GM19324 (cell line): Measurements from ENCODE around the gene BLID.

Experiments
- ATAC-seq: cut with Tn5 transposase; IDR thresholded peaks from one replicate; pipeline ENCODE4 v1.9.1; 2021; ENCODE audit warnings: mild to moderate bottlenecking, moderate library complexity; ENCODE audit not compliant: unreplicated experiment, low FRiP score

The BLID gene, protein sequence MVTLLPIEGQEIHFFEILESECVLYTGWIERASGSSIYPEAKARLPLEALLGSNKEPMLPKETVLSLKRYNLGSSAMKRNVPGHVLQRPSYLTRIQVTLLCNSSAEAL

GRCh38 chr11:122115524-122116379, at the start of gene BLID:
Gene BLID (minus strand): TSS chr11:122116215. CDS start chr11:122115922, 293 bp downstream.
- no peak for ATAC-seq

DNA sequence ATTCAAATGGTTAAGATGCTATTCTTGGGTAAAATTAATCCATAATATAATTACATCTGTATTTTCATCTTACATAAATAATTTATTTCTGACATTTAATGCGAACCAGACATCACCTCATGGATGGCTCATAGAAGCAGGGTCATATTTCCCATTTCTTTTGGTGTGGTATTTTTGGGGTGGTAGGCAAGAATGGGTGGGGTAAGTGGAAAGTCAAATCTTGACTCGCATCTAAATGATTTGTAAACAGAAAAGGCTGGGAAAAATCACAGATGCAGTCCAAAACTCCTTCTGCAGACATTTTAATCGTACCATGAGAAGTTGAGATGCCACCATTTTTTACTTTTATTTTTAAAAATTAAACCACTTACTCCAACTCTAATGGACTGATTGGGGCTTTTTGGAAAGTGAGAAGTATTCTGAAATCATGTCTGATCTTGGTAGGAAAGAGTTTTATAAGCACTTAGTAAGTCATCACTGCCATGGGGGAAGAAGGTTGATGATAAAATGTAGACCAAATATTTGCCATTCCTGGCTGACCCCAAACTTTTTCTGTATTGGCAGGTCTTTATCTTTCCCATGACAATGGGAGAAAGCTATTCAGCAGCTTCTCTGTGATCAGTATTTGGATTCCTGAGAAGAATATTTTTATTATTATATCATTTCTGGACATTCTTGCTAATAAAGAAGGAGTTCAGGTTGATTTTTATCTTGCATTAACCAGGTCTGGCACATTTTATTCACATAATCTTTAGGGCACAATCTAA, 47.2 kb upstream of the BLID start:
- ATAC-seq, result no peak

DNA sequence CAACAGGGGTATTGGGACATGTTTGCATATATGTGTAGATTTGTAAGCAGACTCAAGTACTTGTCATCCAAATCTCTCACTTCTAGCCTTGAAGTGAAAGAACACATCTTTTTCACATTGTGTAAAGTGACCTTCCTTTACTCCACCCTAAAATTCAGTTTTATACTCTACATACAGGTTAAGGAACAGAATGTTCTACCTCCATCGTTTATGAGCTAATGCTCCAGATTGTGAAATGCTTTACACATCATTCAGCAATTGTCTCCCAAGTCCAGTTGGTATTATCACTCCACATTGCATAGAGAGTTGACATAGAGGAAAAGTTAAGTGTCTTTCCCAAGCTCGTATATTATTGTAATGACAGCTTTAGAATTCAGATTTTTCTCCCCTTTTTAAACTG, 46.1 kb upstream of the BLID start:
- no peak for ATAC-seq

DNA sequence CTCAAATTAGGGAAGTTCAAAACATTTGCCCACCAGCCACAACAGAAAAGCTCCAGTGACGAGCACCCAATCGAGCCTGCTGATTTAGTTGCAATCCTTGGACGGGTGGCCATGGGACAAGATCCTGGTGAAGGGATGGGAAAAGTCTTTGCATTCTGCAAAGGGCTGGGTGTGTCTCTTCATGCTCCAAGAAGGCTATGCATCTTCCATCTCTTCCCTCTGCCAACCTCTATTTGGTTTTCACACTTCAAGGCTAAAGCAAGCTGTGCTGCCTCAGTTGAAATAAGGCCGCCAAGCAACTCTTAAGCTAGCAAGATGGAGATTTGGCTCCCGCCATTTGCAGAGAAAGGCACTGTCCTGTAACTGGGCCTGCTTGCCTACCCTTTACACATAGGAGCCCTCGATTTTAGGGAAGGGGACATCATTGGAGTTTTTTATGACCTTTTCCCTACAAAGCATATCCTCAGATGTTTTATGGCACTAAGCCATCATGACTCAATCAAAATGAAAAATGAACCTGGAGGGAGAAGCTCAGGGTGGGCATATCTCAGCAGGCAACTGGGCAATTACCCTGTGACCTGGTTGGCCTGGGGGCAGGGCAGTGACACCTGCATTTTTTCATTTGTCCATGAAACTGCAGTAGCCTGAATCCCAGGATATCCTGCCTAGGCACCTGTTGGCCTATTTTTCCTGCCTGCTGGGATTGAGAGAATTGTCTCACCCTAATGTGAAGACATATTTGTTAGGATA, 45.0 kb upstream of the BLID start:
- ATAC-seq, result no peak

GRCh38 chr11:122159861-122160260, 43.8 kb upstream of the BLID start:
- no peak for ATAC-seq

DNA sequence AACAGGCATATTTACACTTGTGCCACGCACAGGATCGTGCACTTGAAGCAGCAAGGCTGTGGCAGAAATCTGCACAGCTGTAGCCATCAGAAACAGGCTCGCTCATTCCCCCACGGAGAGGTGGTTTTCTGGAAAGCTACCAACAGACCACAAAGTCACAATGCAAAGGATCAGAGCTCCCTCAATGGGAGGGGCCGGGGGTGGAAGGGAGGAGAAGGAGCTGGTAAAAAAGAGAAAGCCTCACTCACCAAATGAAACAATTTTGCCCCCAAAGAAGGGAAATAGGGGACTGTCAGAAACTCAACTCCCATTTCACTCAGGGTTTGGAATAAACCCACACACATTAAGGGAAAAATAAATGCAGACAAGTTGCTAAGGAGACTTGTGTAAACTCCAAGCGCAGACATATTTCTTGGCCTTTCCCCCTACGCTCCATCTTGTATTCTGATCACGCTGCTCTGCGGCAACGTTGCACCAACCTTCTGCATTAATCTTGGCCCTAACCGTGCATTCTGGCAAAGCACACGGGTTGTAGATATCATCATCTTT, 43.2 kb upstream of the BLID start:
- ATAC-seq, result no peak

GRCh38 chr11:122158171-122158570, 42.2 kb upstream of the BLID start:
- no peak for ATAC-seq

GRCh38 chr11:122157653-122158161, 41.7 kb upstream of the BLID start:
- no peak for ATAC-seq

GRCh38 chr11:122156940-122157382, 40.9 kb upstream of the BLID start:
- ATAC-seq, result no peak

DNA sequence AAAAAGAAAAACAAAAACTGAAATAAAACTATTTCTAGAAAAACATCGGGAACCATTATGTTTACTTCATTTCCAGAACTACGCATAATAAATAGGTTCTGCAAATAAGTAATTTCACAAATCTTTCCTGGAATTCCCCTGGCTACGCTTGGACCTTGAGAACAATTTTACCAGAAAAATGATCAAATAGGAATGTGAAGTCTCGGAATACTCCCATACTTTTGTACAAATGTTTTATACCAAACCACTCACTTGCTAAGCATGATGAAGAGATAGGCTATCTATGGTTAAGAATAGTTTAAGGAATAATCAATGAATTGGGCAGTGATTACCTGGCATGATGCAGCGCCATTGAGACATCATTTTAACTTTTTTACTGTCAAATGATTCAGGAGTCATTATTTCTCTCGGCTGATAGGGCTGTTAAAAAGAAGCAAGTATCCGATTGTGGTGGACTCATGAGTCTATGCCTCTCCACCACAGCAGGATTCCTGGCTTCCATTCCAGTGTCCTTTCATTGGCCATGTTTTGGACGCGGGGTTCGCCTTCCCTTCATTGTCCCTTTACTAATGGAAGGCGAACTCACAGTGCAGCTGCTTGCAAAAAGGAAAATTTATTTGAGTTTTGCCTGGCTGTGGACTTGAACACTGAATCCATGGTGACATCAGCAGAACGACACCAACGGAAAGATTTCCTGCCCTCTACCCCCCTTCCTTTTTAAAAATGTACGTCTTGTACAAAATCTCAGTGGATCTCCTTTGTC, 39.9 kb upstream of the BLID start:
- ATAC-seq, result no peak

DNA sequence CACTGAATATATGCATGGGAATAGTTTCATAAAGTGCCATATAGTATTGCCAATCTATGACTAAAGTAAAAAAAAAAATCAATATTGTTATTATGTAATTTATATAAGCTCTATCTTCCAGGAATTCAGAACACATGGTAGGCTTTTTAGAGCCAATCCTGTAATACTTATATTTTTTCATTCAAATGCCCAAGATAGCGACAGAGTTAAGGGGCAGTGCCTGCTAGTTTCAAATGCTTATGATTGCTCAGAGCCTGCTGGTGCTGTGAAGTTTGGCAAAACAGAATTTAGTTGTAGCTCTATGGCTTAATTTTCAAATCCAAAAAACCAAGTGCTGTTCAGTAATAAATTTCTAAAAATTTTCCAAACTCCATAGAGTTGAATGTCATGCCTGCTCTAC, 39.0 kb upstream of the BLID start:
- no peak for ATAC-seq

- no peak for ATAC-seq
These were observed 38.2 kb upstream of the BLID start for GRCh38 chr11:122154227-122154626.

DNA sequence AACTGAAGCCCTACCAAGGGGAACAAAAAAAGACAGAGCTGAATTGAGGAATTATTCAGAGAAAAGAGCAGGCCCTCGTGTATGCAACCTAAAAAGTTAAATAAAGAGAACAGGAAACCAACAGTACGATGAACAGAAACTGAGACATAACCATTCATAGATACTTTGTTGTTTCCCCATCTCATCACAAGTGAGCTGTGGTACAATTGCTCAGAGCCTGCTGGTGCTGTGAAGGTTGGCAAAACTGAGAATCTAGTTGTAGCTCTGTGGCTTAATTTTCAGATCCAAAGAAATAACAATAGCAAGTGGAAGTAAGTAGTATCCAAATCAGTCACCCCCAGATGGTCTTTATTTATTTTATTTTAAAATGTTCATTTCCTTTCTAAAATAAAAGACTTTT, 37.7 kb upstream of the BLID start:
- ATAC-seq, result no peak

DNA sequence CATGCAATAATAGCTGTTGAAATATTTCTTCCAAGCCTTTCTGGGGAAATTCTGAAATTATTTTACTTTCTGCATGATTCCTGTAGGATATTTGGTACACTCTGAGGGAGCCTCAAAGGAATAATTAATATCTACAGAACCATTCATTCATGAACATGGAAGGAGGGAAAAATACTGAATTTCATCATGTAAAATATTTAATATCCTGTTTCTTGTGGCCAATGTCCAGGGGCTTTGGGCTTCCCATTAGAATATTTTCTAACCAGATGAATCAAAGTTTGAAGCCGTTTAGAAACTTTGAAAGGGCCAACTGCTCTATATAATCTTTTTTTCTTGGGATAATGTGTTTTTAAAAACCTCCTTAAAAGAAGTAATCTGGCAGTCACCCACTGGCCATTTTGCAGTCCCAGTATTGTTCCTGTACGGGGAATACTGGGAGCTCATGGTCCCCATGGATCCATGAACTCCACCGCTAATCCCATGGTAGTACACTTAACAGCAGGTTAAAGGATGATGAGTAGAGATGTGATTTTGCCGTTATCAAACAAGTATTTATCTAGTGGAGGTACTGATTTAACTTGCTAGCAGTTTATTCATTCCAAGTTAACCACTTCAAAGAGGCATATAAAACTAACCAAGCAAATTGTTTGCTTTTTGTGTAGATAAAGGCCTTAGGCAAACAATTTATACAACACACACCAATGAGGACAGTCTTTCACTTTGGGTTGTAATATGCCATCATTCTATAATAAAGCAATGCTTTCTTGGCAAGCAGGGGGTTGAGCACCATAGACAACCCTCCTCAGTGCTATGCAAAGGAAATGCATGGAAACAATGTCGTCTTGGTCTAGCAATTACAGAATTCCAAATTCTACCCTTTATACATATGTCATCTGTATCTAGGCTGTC, 34.5 kb upstream of the BLID start:
- no peak for ATAC-seq

- ATAC-seq, result no peak
These were observed 33.2 kb upstream of the BLID start for GRCh38 chr11:122149202-122149601.

DNA sequence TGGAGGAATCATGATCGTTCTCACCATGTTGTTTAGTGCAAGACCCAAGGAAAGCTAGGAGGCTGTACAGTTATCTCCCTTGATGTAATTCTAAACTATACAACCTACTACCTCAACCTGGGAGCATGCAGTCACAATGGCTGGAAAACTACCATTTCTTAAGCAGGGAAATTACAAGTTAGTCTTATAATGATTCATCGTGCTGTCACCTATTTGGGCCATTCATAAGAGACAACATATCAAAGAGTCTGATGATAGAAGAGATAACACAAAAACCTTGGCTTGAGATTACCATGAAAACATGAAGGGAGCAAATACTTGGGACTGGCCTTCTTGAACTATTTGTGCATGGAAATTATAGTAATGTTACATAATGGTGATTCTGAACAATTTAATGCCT, 30.5 kb upstream of the BLID start:
- no peak for ATAC-seq

GRCh38 chr11:122145715-122146274, 29.8 kb upstream of the BLID start:
- no peak for ATAC-seq

DNA sequence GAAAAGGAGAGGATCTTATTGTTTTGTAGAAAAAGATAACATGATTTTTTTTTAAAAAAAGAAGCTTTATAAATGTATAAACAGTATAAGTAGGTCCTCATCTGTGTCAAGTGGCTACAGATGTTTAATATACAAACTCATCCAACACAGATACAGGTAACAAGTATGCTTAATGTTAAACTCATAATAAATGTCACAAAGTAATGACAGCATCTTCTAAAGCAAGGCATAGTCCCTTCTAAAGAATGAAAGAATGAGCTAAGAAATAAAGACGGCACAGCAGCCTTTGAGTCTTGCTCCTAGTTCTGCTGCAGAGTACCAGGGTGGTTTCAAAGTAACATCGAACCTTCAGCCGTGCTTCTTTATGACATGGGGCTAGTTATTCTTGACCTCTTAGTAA, 28.7 kb upstream of the BLID start:
- ATAC-seq, result no peak
